ENCODE data around the gene PKD2. TPM values are rescaled to one million over a fixed set of nuclear protein-coding genes. Genes with fewer than 3 reads are reported as not detected.
A peak's percentile ranks its signal among the peaks of the same experiment; 100 is the strongest.

PKD2 gene
- total and polyA plus RNA-seq, 4 donors: 8.5 to 71.2 (median 17.1) TPM

DNA sequence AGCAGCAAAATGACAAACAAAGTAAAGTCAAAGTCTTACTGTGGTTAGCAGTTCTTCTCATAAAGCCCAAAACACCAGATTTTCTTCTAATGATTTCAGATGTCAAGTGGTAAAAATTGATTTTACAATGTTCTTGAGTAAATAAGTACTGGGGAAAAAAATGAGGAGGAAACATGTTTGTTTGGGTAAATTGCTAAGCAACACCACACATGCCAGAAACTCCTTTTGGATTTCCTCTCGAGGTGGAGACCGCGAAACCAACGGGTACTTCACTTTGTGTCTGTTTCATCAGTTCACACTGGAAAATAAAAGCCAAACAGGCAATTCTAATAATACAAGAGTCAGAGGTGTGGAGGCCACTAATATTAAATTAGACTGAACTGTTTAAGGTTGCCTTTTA lies 4.6 kb upstream of the PKD2 start:
- Histone ChIP-seq H3K9me3 (ENCODE audit: control insufficient read depth in 4 of 4, insufficient read depth in 3 of 4, low read length in 3 of 4) (no peaks in the 10 kb centered on the region), H3K27ac (ENCODE audit: low read depth in 1 of 2, low read length in 1 of 2) (no peak overlapping the region), H3K36me3 (ENCODE audit: control insufficient read depth in 4 of 4, insufficient read depth in 4 of 4, low read length in 4 of 4) (no peaks in the 10 kb centered on the region), H3K4me1 (ENCODE audit: control insufficient read depth in 5 of 5, insufficient read depth in 5 of 5, low read length in 5 of 5) (peaks cover 0 to 4% (median 0%) of the 10 kb centered on the region in 5 donors), H3K27me3 (ENCODE audit: control insufficient read depth in 3 of 3, insufficient read depth in 3 of 3, low read length in 2 of 3) (no peaks in the 10 kb centered on the region), H3K9ac (ENCODE audit: insufficient read depth in 1 of 2, low read length in 2 of 2) (no peak overlapping the region), H3K4me3 (no peak overlapping the region)
- 47 to 51% methylated on average over 4 of the region's 4 CpGs for WGBS, 2 donors
- no peak for ATAC-seq (ENCODE audit: insufficient read depth, low FRiP score)
- TF ChIP-seq, protein P1, sequence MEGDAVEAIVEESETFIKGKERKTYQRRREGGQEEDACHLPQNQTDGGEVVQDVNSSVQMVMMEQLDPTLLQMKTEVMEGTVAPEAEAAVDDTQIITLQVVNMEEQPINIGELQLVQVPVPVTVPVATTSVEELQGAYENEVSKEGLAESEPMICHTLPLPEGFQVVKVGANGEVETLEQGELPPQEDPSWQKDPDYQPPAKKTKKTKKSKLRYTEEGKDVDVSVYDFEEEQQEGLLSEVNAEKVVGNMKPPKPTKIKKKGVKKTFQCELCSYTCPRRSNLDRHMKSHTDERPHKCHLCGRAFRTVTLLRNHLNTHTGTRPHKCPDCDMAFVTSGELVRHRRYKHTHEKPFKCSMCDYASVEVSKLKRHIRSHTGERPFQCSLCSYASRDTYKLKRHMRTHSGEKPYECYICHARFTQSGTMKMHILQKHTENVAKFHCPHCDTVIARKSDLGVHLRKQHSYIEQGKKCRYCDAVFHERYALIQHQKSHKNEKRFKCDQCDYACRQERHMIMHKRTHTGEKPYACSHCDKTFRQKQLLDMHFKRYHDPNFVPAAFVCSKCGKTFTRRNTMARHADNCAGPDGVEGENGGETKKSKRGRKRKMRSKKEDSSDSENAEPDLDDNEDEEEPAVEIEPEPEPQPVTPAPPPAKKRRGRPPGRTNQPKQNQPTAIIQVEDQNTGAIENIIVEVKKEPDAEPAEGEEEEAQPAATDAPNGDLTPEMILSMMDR (IDR thresholded peaks at IDR 0.05; ENCODE audit: control extremely low read depth, extremely low read depth): no peak
- DNase-seq: peak in 2 of 3 donors; percentile 11 to 20

DNA sequence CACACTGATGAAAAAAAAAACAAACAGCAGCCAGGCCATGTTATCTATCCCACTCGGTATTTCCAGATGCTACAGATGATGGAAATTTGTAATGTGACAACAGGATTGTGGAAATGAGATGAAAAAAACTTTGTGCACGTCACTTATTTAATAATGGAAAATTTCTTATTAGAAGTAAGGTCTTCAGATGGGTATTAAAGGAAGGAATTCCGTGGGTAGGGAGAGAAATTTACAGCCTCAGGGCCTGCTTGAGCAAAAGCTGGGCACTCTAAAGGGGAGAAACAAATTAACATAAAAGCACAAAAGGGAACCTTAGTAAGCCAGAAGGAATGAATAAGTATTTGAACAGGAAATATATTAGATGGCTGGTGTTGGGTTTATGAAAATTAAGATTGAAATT lies 4.2 kb upstream of the PKD2 start:
- no peaks in the 10 kb centered on the region for H3K27me3 ChIP-seq (ENCODE audit: control insufficient read depth in 3 of 3, insufficient read depth in 3 of 3, low read length in 2 of 3)
- H3K36me3 ChIP-seq (ENCODE audit: control insufficient read depth in 4 of 4, insufficient read depth in 4 of 4, low read length in 4 of 4): no peaks in the 10 kb centered on the region
- 72 to 82% methylated on average over 3 of the region's 3 CpGs for WGBS, 2 donors
- peaks cover 0 to 4% (median 0%) of the 10 kb centered on the region in 5 donors for H3K4me1 ChIP-seq (ENCODE audit: control insufficient read depth in 5 of 5, insufficient read depth in 5 of 5, low read length in 5 of 5)
- TF ChIP-seq, protein P1 (IDR thresholded peaks at IDR 0.05; ENCODE audit: control extremely low read depth, extremely low read depth): no peak
- DNase-seq (no peak), ATAC-seq (ENCODE audit: insufficient read depth, low FRiP score) (no peak)
- H3K9ac ChIP-seq (ENCODE audit: insufficient read depth in 1 of 2, low read length in 2 of 2): no peak overlapping the region
- no peak overlapping the region for H3K27ac ChIP-seq (ENCODE audit: low read depth in 1 of 2, low read length in 1 of 2)
- no peaks in the 10 kb centered on the region for H3K9me3 ChIP-seq (ENCODE audit: control insufficient read depth in 4 of 4, insufficient read depth in 3 of 4, low read length in 3 of 4)
- H3K4me3 ChIP-seq: no peak overlapping the region

DNA sequence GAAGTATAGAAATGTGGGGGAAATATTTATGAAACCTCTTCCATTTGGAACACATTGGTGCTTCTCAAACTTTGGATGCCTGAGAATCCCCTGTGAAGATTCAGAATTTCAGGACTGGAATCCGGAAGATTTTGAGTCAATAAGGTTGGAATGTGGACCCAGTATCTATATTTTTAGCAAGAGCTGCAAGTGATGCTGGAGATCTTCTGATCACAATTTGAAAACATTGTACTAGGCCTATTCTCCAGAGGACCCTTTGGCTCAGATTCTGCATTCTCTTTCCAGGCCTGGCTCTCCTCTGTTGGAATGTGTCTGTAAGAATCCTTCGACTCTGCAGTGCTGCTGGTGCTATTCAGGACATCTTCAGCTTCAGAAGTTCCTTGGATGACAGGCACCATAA lies 2.4 kb upstream of the PKD2 start:
- WGBS, 2 donors: 80 to 92% methylated on average over 2 of the region's 2 CpGs
- H3K4me3 ChIP-seq: no peak overlapping the region
- TF ChIP-seq, protein P1 (IDR thresholded peaks at IDR 0.05; ENCODE audit: control extremely low read depth, extremely low read depth): no peak
- H3K27ac ChIP-seq (ENCODE audit: low read depth in 1 of 2, low read length in 1 of 2): no peak overlapping the region
- DNase-seq: no peak
- no peaks in the 10 kb centered on the region for H3K27me3 ChIP-seq (ENCODE audit: control insufficient read depth in 3 of 3, insufficient read depth in 3 of 3, low read length in 2 of 3)
- no peaks in the 10 kb centered on the region for H3K9me3 ChIP-seq (ENCODE audit: control insufficient read depth in 4 of 4, insufficient read depth in 3 of 4, low read length in 3 of 4)
- no peak for ATAC-seq (ENCODE audit: insufficient read depth, low FRiP score)
- no peaks in the 10 kb centered on the region for H3K36me3 ChIP-seq (ENCODE audit: control insufficient read depth in 4 of 4, insufficient read depth in 4 of 4, low read length in 4 of 4)
- H3K9ac ChIP-seq (ENCODE audit: insufficient read depth in 1 of 2, low read length in 2 of 2): no peak overlapping the region
- peaks cover 0 to 14% (median 0%) of the 10 kb centered on the region in 5 donors for H3K4me1 ChIP-seq (ENCODE audit: control insufficient read depth in 5 of 5, insufficient read depth in 5 of 5, low read length in 5 of 5)

DNA sequence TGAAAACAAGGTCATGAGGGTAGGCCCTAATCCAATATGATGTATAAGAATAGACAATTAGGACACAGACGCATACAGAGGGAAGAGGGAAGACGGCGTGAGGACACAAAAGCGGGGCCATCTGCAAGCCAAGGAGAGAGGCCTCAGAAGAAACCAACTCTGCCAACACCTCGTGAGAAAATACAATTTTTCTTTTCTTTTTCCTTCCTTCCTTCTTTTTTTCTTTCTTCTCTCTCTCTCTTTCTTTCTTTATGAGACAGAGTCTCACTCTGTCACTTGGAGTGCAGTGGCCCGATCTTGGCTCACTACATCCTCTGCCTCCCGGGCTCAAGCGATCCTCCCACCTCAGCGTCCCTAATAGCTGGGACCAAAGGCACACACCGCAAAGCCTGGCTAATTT lies 1.5 kb upstream of the PKD2 start:
- Histone ChIP-seq H3K9ac (ENCODE audit: insufficient read depth in 1 of 2, low read length in 2 of 2) (no peak overlapping the region), H3K36me3 (ENCODE audit: control insufficient read depth in 4 of 4, insufficient read depth in 4 of 4, low read length in 4 of 4) (no peaks in the 10 kb centered on the region), H3K9me3 (ENCODE audit: control insufficient read depth in 4 of 4, insufficient read depth in 3 of 4, low read length in 3 of 4) (no peaks in the 10 kb centered on the region), H3K27ac (ENCODE audit: low read depth in 1 of 2, low read length in 1 of 2) (no peak overlapping the region), H3K27me3 (ENCODE audit: control insufficient read depth in 3 of 3, insufficient read depth in 3 of 3, low read length in 2 of 3) (no peaks in the 10 kb centered on the region), H3K4me1 (ENCODE audit: control insufficient read depth in 5 of 5, insufficient read depth in 5 of 5, low read length in 5 of 5) (peaks cover 0 to 23% (median 5%) of the 10 kb centered on the region in 5 donors), H3K4me3 (no peak overlapping the region)
- WGBS, 2 donors: 96 to 98% methylated on average over 10 of the region's 10 CpGs
- DNase-seq: no peak
- TF ChIP-seq, protein P1 (IDR thresholded peaks at IDR 0.05; ENCODE audit: control extremely low read depth, extremely low read depth): no peak
- ATAC-seq (ENCODE audit: insufficient read depth, low FRiP score): no peak

All from lung (tissue), 12 donors.